Stomach (tissue), 9 donors: Measurements from ENCODE around the gene CDIP1. TPM values are rescaled to one million over a fixed set of nuclear protein-coding genes. Genes with fewer than 3 reads are reported as not detected.

Source experiments
- DNase-seq, 2 donors: peaks; one replicate each; pipeline versions ENCODE4 v3.0.0 to v3.0.0-alpha.2; 2013 to 2019
- H3K27ac ChIP-seq, 5 donors: fragments of 200-600 bp in 4 of 5; sonication (generic) in 4 of 5; one replicate each; pipeline ENCODE4 v1.5.1; 2013 to 2019; ENCODE audit warnings: mild to moderate bottlenecking in 1 of 5, moderate library complexity in 1 of 5
- H3K27me3 ChIP-seq, 3 donors: fragments of 200-600 bp; sonication (generic); one replicate each; pipeline ENCODE4 v1.5.1; 2017 to 2019; ENCODE audit warnings: mixed run types in 1 of 3
- H3K36me3 ChIP-seq, 4 donors: fragments of 200-600 bp; sonication (generic); 1 replicate in 3 of 4; 2 replicates in 1 of 4; pipeline ENCODE4 v1.5.1; 2016 to 2019
- H3K4me1 ChIP-seq, 4 donors: fragments of 200-600 bp; sonication (generic); one replicate each; pipeline ENCODE4 v1.5.1; 2016 to 2019
- H3K4me3 ChIP-seq, 4 donors: fragments of 200-600 bp; sonication (generic) in 3 of 4; one replicate each; pipeline ENCODE4 v1.5.1; 2016 to 2019; ENCODE audit warnings: mild to moderate bottlenecking in 1 of 4
- H3K9me3 ChIP-seq, 4 donors: fragments of 200-600 bp; sonication (generic); one replicate each; pipeline ENCODE4 v1.5.1; 2016 to 2019
- CTCF ChIP-seq, 7 experiments: fragments of 450-650 bp in 4 of 7; fragments of 200-600 bp in 3 of 7; sonication (generic) in 3 of 7; IDR thresholded peaks; one replicate each; pipeline ENCODE4 v1.5.1; 2016 to 2019; ENCODE audit warnings: antibody characterized with exemption in 7 of 7, control low read depth in 2 of 7, mild to moderate bottlenecking in 1 of 7
- EP300 ChIP-seq: sonication (generic); formaldehyde crosslinking; IDR thresholded peaks from one replicate; pipeline ENCODE4 v1.6.1; 2017; ENCODE audit warnings: antibody characterized with exemption
- POLR2A ChIP-seq, 4 donors: fragments of 450-650 bp; IDR thresholded peaks; one replicate each; pipeline ENCODE4 v1.6.1; 2016; ENCODE audit warnings: antibody characterized with exemption in 4 of 4, control low read depth in 2 of 4, mild to moderate bottlenecking in 1 of 4, moderate library complexity in 1 of 4
- POLR2AphosphoS5 ChIP-seq, 3 donors: sonication (generic); formaldehyde crosslinking; IDR thresholded peaks; one replicate each; pipeline ENCODE4 v1.6.1; 2016; ENCODE audit warnings: antibody characterized with exemption in 3 of 3
- WGBS, 5 donors: extraction: QIAGEN DNeasy Blood & Tissue Kit in 3 of 5; methylation state at CpG; one replicate each; pipeline versions ENCODE4 v1.1.5 to v1.1.7; 2013 to 2018; 5-methylcytosine and 5-hydroxymethylcytosine counted together
- intact Hi-C: fragments of 100-400 bp; cut with DNase I; formaldehyde crosslinking; loops from one replicate; pipeline ENCODE4 v1.15.1; 2023; ENCODE audit warnings: low total_unique reads
- polyA plus RNA-seq, 3 donors: library from polyadenylated mRNA; stranded (reverse); fragments of 200-250 nt; gene quantifications; one replicate each; pipeline ENCODE4 v1.2.3, GENCODE V29; 2013
- total RNA-seq, 5 donors: library from RNA; depleted of rRNA; stranded (reverse); fragments of >200 nt; gene quantifications; one replicate each; pipeline versions ENCODE4 v1.1.0 to v1.2.3, GENCODE V29; 2014 to 2016
- donor health status: healthy with polysubstance abuse.
- donor health status: Bipolar disorder and iron deficiency.
- donor health status: healthy.

Gene CDIP1
- total and polyA plus RNA-seq, 8 donors, result 2.9 to 36.5 (median 12.2) TPM

GRCh38 chr16:4471869-4472268 lies 66.7 kb downstream of the CDIP1 start:
- no peak for TF ChIP-seq POLR2AphosphoS5 (IDR thresholded peaks at IDR 0.05)
- TF ChIP-seq EP300, result no peak
- TF ChIP-seq CTCF (IDR thresholded peaks at IDR 0.05), result no peak
- TF ChIP-seq POLR2A (IDR thresholded peaks at IDR 0.05), result no peak
- Histone ChIP-seq H3K27ac (no peak overlapping the region), H3K4me3 (no peak overlapping the region), H3K36me3 (peaks cover 18 to 36% (median 32%) of the 10 kb centered on the region in 4 donors), H3K9me3 (no peaks in the 10 kb centered on the region), H3K4me1 (peaks cover 22 to 36% (median 30%) of the 10 kb centered on the region in 4 donors), H3K27me3 (no peaks in the 10 kb centered on the region)
- no peak for DNase-seq
- intact Hi-C loops, result no loop called here
- WGBS, 5 donors, result 88 to 97% (median 95%) methylated on average over 5 of the region's 5 CpGs

- no peak for DNase-seq
- H3K27ac ChIP-seq, result no peak overlapping the region
- WGBS, 5 donors, result 69 to 80% (median 75%) methylated on average over 10 of the region's 10 CpGs
- peaks cover 38 to 65% (median 61%) of the 10 kb centered on the region in 4 donors for H3K36me3 ChIP-seq
- no peaks in the 10 kb centered on the region for H3K27me3 ChIP-seq
- peaks cover 6 to 13% (median 9%) of the 10 kb centered on the region in 4 donors for H3K4me1 ChIP-seq
- H3K9me3 ChIP-seq, result no peaks in the 10 kb centered on the region
- intact Hi-C loops, result no loop called here
- H3K4me3 ChIP-seq, result no peak overlapping the region
- TF ChIP-seq POLR2A (IDR thresholded peaks at IDR 0.05), result no peak
- no peak for TF ChIP-seq CTCF (IDR thresholded peaks at IDR 0.05)
- TF ChIP-seq POLR2AphosphoS5 (IDR thresholded peaks at IDR 0.05), result no peak
- no peak for TF ChIP-seq EP300
These were observed 69.6 kb downstream of the CDIP1 start for GRCh38 chr16:4468972-4469371.

- Histone ChIP-seq H3K4me3 (no peak overlapping the region), H3K27ac (no peak overlapping the region), H3K4me1 (peaks cover 0 to 2% (median 0%) of the 10 kb centered on the region in 4 donors), H3K36me3 (peaks cover 39 to 75% (median 71%) of the 10 kb centered on the region in 4 donors), H3K9me3 (no peaks in the 10 kb centered on the region), H3K27me3 (no peaks in the 10 kb centered on the region)
- 91 to 96% (median 95%) methylated on average over 16 of the region's 16 CpGs for WGBS, 5 donors
- DNase-seq, result no peak
- intact Hi-C loops, result no loop called here
- no peak for TF ChIP-seq POLR2AphosphoS5 (IDR thresholded peaks at IDR 0.05)
- TF ChIP-seq EP300, result no peak
- no peak for TF ChIP-seq POLR2A (IDR thresholded peaks at IDR 0.05)
- TF ChIP-seq CTCF (IDR thresholded peaks at IDR 0.05), result no peak
These were observed 70.7 kb downstream of the CDIP1 start for GRCh38 chr16:4467916-4468315.

DNA sequence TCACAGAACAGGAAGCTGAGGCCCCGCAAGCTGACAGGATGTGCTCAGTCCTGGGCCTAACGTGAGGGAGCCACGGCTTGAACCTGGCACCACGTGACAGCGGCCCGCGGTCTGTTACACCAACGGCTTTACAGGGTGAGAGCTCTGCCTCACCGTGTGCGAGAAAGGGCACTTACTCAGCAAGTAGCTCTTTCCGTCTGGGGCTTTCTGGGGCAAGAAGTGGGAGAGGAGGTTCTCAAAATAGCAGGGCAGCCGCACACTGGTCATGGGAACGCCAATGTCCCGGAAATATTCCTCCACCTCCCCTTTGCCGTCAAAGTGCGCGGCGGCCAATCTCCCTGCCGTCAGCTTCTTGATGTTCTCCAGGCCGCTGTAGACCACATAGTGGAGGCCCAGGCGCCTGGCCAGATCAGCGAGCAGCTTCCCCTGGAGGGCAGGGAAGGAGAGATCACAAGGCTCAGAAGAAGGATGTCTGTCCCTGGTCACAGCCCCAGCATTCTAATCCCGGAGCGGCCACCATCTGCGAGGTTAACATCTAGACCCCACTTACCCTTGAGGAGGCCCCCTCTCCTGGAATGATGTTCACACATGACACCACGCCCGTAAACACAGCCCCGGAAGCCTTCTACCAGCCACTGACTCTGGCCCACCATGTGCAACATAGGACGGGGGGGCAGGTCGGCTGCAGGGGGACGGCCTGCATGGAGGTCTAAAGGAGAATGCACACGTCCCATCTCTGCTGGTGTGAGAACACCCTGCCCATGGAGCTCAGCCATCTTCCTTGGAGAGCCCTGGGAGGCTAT lies 72.4 kb downstream of the CDIP1 start:
- peak; percentile 41 to 60 for DNase-seq
- H3K27me3 ChIP-seq, result no peaks in the 10 kb centered on the region
- no peak for TF ChIP-seq POLR2AphosphoS5 (IDR thresholded peaks at IDR 0.05)
- no peak for TF ChIP-seq EP300
- TF ChIP-seq POLR2A (IDR thresholded peaks at IDR 0.05), result no peak
- no peak for TF ChIP-seq CTCF (IDR thresholded peaks at IDR 0.05)
- H3K36me3 ChIP-seq, result peaks cover 39 to 93% (median 87%) of the 10 kb centered on the region in 4 donors
- no peaks in the 10 kb centered on the region for H3K9me3 ChIP-seq
- 75 to 90% (median 88%) methylated on average over 26 to 32 of the region's 32 CpGs for WGBS, 5 donors
- intact Hi-C loops, result no loop called here
- peak overlapping the region in 3 of 5 donors; percentile 33 to 61 (median 47) for H3K27ac ChIP-seq
- no peak overlapping the region for H3K4me3 ChIP-seq
- H3K4me1 ChIP-seq, result no peaks in the 10 kb centered on the region
